A673 (cell line): ENCODE data around the gene ANKK1. TPM values are rescaled to one million over a fixed set of nuclear protein-coding genes. Genes with fewer than 3 reads are reported as not detected.

Source experiments
- BruUV-seq: library from RNA; stranded (reverse); fragments of 400-500 nt; replicated peaks from 2 replicates; lab custom pipeline; 2021; lab: Mats Ljungman, UMichigan
- CTCF ChIA-PET: fragments of 300-600 bp; sonication (Branson Sonifier 250); formaldehyde crosslinking; loops from one replicate; lab custom pipeline; 2022; ENCODE audit warnings: antibody characterized with exemption; lab: Charles Lee
- POLR2A ChIA-PET: fragments of 300-600 bp; sonication (Branson Sonifier 250); formaldehyde crosslinking; loops from one replicate; lab custom pipeline; 2022; ENCODE audit warnings: antibody characterized with exemption; ENCODE audit not compliant: low non-redundant PET; lab: Charles Lee
- DNase-seq: peaks from one replicate; pipeline ENCODE4 v3.0.0-alpha.2; 2015; ENCODE audit warnings: low spot score
- H3K27ac ChIP-seq: fragments of 200-600 bp; sonication (generic); 2 replicates; pipeline ENCODE4 v1.5.1; 2016; ENCODE audit warnings: mixed run types, low read depth, mild to moderate bottlenecking, mixed read lengths, antibody characterized with exemption, low read length; ENCODE audit not compliant: poor library complexity, severe bottlenecking
- H3K27me3 ChIP-seq: fragments of 200-600 bp; sonication (generic); replicated peaks from 2 replicates; pipeline ENCODE4 v1.6.1; 2017; ENCODE audit warnings: mixed run types, low read depth, mild to moderate bottlenecking, mixed read lengths, antibody characterized with exemption, low read length; ENCODE audit not compliant: insufficient read depth, poor library complexity
- H3K36me3 ChIP-seq: fragments of 200-600 bp; sonication (generic); 2 replicates; pipeline ENCODE4 v1.6.1; 2016; ENCODE audit warnings: mixed run types, mild to moderate bottlenecking, mixed read lengths, antibody characterized with exemption, low read length; ENCODE audit not compliant: insufficient read depth, poor library complexity, severe bottlenecking
- H3K4me1 ChIP-seq: fragments of 200-600 bp; sonication (generic); 2 replicates; pipeline ENCODE4 v1.6.1; 2017; ENCODE audit warnings: mixed run types, mild to moderate bottlenecking, mixed read lengths, antibody characterized with exemption, low read length; ENCODE audit not compliant: insufficient read depth, poor library complexity, severe bottlenecking
- H3K4me3 ChIP-seq: fragments of 200-600 bp; sonication (generic); 2 replicates; pipeline ENCODE4 v1.5.1; 2016; ENCODE audit warnings: low read depth, mixed run types, mild to moderate bottlenecking, mixed read lengths, low read length; ENCODE audit not compliant: poor library complexity, severe bottlenecking
- H3K9me3 ChIP-seq: fragments of 200-600 bp; sonication (generic); 2 replicates; pipeline ENCODE4 v1.6.1; 2016; ENCODE audit warnings: mixed run types, low read depth, mild to moderate bottlenecking, mixed read lengths, antibody characterized with exemption, low read length; ENCODE audit not compliant: poor library complexity, severe bottlenecking
- EZH2 ChIP-seq: fragments of 200-600 bp; sonication (generic); IDR thresholded peaks from 2 replicates; pipeline ENCODE4 v1.6.1; 2017; ENCODE audit warnings: borderline replicate concordance, low read depth, mild to moderate bottlenecking, mixed read lengths, antibody characterized with exemption, low read length; ENCODE audit not compliant: poor library complexity, severe bottlenecking
- intact Hi-C: fragments of 100-400 bp; cut with micrococcal nuclease; formaldehyde crosslinking; loops from one replicate; pipeline ENCODE4 v1.10.0; 2022; ENCODE audit not compliant: unreplicated experiment
- total RNA-seq: library from RNA; stranded (reverse); gene quantifications from 2 replicates; pipeline ENCODE4 v1.2.3, GENCODE V29; 2021
- TF ChIP-seq, protein P1 (sequence below): fragments of 300-800, 200-600 bp; sonication (generic); conservative IDR thresholded peaks from 2 replicates; pipeline ENCODE4 v1.5.1; 2017; ENCODE audit warnings: low read depth, mild to moderate bottlenecking, antibody characterized with exemption, low read length, moderate library complexity, mixed read lengths

The ANKK1 gene
- total RNA-seq, 1 experiment from 2014 or later, result 0.43 TPM

DNA sequence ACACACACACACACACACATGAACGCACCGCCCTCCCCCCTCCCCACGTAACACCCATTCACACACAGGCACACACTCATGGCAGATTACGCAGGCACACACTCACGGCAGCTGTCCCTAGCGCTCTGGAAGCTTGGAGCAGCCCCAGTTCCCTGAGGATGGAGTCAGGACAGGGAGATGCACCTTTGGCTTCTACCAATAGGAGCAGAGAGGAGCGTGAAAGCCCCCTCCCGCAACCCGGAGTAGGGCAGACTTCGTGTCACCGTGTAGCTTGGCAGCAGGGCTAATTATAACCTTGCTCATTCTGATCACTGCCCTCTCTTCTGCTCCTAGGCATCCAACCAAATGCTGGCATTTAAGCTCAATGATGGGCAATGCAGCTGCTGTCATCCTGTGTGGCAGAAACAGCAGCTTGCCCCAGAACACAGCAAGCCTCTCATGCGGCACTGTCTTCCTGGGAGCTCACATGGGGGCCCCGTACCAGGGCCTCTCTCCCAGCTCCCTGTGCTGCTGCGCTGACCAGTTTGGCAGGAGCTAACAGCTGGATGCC, 31.9 kb downstream of the ANKK1 start:
- no peak overlapping the region for H3K27ac ChIP-seq
- BruUV-seq, result no TSS peak
- TF ChIP-seq, protein P1, sequence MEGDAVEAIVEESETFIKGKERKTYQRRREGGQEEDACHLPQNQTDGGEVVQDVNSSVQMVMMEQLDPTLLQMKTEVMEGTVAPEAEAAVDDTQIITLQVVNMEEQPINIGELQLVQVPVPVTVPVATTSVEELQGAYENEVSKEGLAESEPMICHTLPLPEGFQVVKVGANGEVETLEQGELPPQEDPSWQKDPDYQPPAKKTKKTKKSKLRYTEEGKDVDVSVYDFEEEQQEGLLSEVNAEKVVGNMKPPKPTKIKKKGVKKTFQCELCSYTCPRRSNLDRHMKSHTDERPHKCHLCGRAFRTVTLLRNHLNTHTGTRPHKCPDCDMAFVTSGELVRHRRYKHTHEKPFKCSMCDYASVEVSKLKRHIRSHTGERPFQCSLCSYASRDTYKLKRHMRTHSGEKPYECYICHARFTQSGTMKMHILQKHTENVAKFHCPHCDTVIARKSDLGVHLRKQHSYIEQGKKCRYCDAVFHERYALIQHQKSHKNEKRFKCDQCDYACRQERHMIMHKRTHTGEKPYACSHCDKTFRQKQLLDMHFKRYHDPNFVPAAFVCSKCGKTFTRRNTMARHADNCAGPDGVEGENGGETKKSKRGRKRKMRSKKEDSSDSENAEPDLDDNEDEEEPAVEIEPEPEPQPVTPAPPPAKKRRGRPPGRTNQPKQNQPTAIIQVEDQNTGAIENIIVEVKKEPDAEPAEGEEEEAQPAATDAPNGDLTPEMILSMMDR, result no peak
- TF ChIP-seq EZH2, result no peak
- H3K9me3 ChIP-seq, result no peaks in the 10 kb centered on the region
- H3K4me3 ChIP-seq, result no peak overlapping the region
- H3K27me3 ChIP-seq, result no peaks in the 10 kb centered on the region
- ChIA-PET POLR2A (no interaction called here), CTCF (no interaction called here)
- DNase-seq, result no peak
- H3K36me3 ChIP-seq, result no peaks in the 10 kb centered on the region
- intact Hi-C loops, result no loop called here
- no peaks in the 10 kb centered on the region for H3K4me1 ChIP-seq

DNA sequence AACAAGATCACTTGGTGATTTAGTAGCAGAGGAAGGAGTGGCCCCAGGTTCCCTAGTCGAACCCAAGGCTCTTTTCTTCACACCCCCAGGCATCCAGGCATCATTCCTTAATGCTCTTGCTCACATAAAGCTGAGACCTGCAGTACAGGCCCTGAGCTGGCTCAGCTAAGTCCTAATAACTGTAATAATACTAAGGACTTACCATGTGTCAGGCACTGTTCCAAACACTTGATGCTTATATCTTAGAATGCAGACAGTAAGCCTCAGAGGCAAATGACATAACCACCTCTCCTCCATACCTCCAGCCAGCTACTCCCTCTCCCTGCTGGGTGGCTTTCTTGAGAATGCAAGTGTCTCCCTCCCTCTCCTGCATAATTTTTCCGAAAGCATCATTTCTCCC, 33.2 kb downstream of the ANKK1 start:
- Histone ChIP-seq H3K36me3 (no peaks in the 10 kb centered on the region), H3K27me3 (no peaks in the 10 kb centered on the region), H3K9me3 (no peaks in the 10 kb centered on the region), H3K27ac (no peak overlapping the region), H3K4me3 (no peak overlapping the region), H3K4me1 (no peaks in the 10 kb centered on the region)
- ChIA-PET CTCF (no interaction called here), POLR2A (no interaction called here)
- no TSS peak for BruUV-seq
- intact Hi-C loops, result no loop called here
- no peak for DNase-seq
- TF ChIP-seq, protein P1, result no peak
- TF ChIP-seq EZH2, result no peak

DNA sequence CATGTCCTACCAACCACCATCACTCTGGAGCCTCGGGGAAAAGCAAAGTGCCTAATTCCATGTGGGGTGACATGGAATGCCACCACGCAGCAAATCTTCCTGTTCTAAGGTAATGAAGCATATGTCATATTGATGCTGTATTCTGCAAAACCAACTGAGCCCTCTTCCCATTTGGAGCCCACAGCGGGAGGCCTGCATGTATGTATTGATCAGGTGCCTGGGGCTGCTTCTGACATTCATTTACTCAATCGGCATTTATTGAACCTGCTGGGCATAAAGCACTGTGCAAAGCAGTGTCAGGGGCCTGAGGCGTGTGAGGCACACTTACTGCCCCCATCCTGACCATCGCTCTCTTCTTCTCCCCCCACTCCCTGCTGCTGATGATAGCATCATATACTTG, 39.1 kb downstream of the ANKK1 start:
- CTCF ChIA-PET, result no interaction called here
- H3K4me1 ChIP-seq, result no peaks in the 10 kb centered on the region
- no TSS peak for BruUV-seq

DNA sequence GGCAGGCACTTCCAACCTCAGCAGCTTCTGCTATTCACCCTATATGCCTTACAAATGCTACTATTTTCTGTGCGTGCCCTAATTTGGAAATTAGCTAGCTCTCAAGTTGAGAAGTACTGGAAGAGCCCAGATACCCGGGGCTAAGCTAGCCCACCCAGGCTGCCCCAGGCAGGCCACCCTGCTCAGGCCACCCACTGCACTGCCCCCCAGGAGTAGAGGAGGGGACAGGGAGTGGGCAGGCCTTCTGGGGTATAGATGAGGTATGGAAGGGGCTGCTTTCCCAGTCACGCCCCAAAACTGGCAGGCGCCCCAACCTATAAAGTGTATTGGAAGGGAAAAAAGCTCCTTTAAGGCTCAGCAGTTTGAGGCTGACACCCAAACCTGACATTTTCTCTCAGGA, 44.2 kb downstream of the ANKK1 start:
- no TSS peak for BruUV-seq
- Histone ChIP-seq H3K36me3 (no peaks in the 10 kb centered on the region), H3K27ac (no peak overlapping the region), H3K27me3 (no peaks in the 10 kb centered on the region), H3K4me1 (no peaks in the 10 kb centered on the region), H3K4me3 (no peak overlapping the region), H3K9me3 (no peaks in the 10 kb centered on the region)
- intact Hi-C loops, result no loop called here
- ChIA-PET CTCF (interaction anchor here (0.6 kb wide), 1 partner anchor 78 kb away, joined by 4 read pairs; no protein-coding TSS in a partner anchor), POLR2A (no interaction called here)
- DNase-seq, result no peak
- TF ChIP-seq EZH2, result no peak
- TF ChIP-seq, protein P1, result no peak

More for the DNA sequence above, 39.1 kb downstream of the ANKK1 start:
- H3K27me3 ChIP-seq, result no peaks in the 10 kb centered on the region
- POLR2A ChIA-PET, result no interaction called here
- no peak overlapping the region for H3K4me3 ChIP-seq
- H3K36me3 ChIP-seq, result no peaks in the 10 kb centered on the region
- intact Hi-C loops, result no loop called here
- no peak for TF ChIP-seq EZH2
- H3K9me3 ChIP-seq, result no peaks in the 10 kb centered on the region
- no peak for DNase-seq
- no peak overlapping the region for H3K27ac ChIP-seq
